Right cardiac atrium (tissue), 5 donors: ENCODE results near the gene CPLX1. TPM values are rescaled to one million over a fixed set of nuclear protein-coding genes. Genes with fewer than 3 reads are reported as not detected.
"Not testable (repeated sequence)": the region's sequence is repeated elsewhere in the genome, so short reads cannot be mapped to it uniquely, and the experiment has no call there.

Source experiments
- ATAC-seq, 2 donors: fragments of 200-7000 bp; cut with Tn5 transposase; one replicate each; pipeline versions ENCODE4 v1.8.0 to v1.9.1; 2020; ENCODE audit warnings: moderate library complexity in 2 of 2, mild to moderate bottlenecking in 1 of 2
- DNase-seq, 3 donors: peaks; one replicate each; pipeline ENCODE4 v3.0.0-alpha.2; 2020
- H3K27ac ChIP-seq: one replicate; pipeline ENCODE4 v1.5.1; 2013; ENCODE audit warnings: mild to moderate bottlenecking, low read length, control low read depth, moderate library complexity
- H3K27me3 ChIP-seq: one replicate; pipeline ENCODE4 v1.6.1; 2013; ENCODE audit not compliant: control insufficient read depth, insufficient read depth
- H3K4me1 ChIP-seq: one replicate; pipeline ENCODE4 v1.6.1; 2013; ENCODE audit warnings: low read length; ENCODE audit not compliant: control insufficient read depth, insufficient read depth
- H3K4me3 ChIP-seq: one replicate; pipeline ENCODE4 v1.5.1; 2013; ENCODE audit warnings: low read length, control low read depth
- H3K9me3 ChIP-seq: one replicate; pipeline ENCODE4 v1.6.1; 2013; ENCODE audit warnings: low read length; ENCODE audit not compliant: control insufficient read depth
- WGBS: extraction: QIAGEN DNeasy Blood & Tissue Kit; methylation state at CpG from one replicate; pipeline ENCODE4 v1.1.7; 2013; 5-methylcytosine and 5-hydroxymethylcytosine counted together
- intact Hi-C, 4 donors: fragments of 100-400 bp; cut with DNase I; formaldehyde crosslinking; loops; one replicate each; pipeline versions ENCODE4 v1.11.0 to v1.14.0; 2022 to 2023
- polyA plus RNA-seq: library from polyadenylated mRNA; stranded (reverse); fragments of 200-250 nt; gene quantifications from one replicate; pipeline ENCODE4 v1.2.3, GENCODE V29; 2013
- total RNA-seq, 4 donors: library from RNA; stranded (reverse); fragmentation: NEBNext Ultra II Directional; extraction: Animal tissue kit (Norgen Biotek cat#: 25700); gene quantifications; one replicate each; pipeline ENCODE4 v1.2.1, GENCODE V29; 2021
- donor health status: healthy with polysubstance abuse.
- donor health status: DM: no; HTN: yes; CAD: no.
- donor health status: DM: no; HTN: no; CAD: no.
- donor health status: DM: no; HTN: yes; CAD: no; lungs with severe emphysema.
- donor health status: DM: yes; HTN: yes; CAD: no.

The CPLX1 gene
- total and polyA plus RNA-seq, 5 donors = 2.1 to 9.3 (median 5.4) TPM

DNA sequence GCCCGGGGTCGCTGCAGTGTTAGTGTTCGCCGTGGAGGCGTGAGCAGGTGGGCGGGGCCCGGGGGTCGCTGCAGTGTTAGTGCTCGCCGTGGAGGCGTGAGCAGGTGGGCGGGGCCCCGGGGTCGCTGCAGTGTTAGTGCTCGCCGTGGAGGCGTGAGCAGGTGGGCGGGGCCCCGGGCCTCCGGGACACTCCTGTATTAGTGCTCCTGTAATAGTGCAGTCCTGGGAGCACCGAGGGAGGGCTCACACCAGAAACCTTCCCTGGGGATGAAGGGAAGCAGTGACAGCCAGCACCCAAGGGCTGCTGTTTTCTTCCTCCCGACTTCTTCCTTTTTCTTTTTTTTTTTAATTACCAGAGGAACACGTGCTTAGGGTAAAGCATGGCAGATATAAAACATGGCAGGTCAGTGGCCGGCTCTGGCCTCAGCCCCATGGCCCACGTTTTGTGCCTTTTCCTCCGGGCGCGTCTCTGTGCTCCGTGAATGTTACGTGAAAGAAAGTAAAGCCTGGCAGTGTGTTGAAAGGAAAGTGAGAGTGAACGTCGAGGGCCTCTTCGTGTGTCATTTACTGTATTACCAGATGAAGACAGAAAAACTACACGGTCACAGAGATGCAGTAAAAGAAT lies 78.3 kb downstream of the CPLX1 start:
- Histone ChIP-seq H3K4me3 (no peak overlapping the region), H3K4me1 (no peaks in the 10 kb centered on the region), H3K9me3 (no peaks in the 10 kb centered on the region), H3K27ac (no peak overlapping the region), H3K27me3 (no peaks in the 10 kb centered on the region)
- no peak for ATAC-seq
- 93% methylated on average over 23 of the region's 34 CpGs for WGBS
- intact Hi-C loops = no loop called here
- DNase-seq = peak in 2 of 3 donors; percentile 29 to 35

DNA sequence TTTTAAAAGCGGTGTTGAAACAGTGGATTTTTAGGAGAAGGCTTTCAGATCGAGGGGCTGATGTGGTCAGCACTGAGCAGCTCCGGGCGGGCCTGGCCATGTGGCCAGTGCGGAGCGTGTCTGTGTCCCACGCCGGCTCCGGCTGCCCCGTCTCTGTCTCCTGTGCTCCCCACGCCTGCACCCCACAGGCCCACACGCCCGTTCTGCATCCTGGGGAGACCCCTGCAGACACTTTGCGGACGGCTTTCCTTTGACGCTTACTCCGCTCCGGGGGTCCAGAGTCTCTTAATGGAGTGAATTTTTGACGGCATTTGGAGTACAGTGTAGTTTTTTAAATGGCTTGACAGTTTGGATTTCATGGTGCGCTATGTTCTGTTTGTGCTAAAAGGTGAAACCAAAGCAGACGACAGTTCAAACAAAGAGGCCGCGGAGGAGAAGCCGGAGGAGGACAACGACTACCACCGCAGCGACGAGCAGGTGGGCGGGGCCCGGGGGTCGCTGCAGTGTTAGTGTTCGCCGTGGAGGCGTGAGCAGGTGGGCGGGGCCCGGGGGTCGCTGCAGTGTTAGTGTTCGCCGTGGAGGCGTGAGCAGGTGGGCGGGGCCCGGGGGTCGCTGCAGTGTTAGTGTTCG lies 81.6 kb downstream of the CPLX1 start:
- peak in 2 of 3 donors; percentile 36 to 43 for DNase-seq
- WGBS = 92% methylated on average over 35 of the region's 44 CpGs
- H3K27me3 ChIP-seq = no peaks in the 10 kb centered on the region
- no peaks in the 10 kb centered on the region for H3K4me1 ChIP-seq
- no peak overlapping the region for H3K27ac ChIP-seq
- no peaks in the 10 kb centered on the region for H3K9me3 ChIP-seq
- no peak overlapping the region for H3K4me3 ChIP-seq
- ATAC-seq = peak in 1 of 2 donors; percentile 38
- intact Hi-C loops = no loop called here

DNA sequence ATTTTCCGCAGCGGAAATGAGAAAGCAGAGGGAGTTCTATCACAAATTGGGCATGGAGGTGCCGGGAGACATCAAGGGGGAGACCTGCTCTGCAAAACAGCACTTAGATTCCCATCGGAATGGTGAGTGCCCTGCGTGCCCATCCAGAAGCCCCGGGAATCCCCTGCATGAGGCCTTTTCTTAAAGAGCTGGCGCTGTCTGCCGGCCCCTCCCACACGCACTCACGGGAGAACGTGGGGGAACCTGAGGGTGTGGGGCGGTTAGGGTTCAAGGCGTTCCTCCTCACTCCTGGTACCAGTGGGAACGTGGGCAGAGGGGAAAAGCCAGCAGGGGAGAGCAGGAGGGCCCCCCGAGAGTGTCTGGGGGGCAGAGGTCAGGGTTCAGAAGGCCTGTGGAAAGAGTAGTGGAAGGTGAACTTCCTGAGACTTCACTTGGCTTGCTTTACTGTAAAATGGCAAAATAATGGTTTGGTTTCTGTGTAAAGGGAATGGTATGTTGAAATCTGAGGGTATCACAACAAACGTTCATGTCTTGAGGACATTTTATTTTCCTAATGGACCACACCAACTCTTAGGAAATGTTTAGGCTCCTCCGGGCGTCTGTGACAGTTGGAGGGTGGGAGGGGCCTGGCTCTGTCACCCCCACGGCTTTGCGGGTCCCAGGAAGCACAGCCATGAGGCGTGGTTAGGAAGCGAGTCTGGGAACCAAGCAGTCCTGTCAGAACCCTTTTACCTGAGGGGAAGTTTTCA lies 82.3 kb downstream of the CPLX1 start:
- no peaks in the 10 kb centered on the region for H3K4me1 ChIP-seq
- H3K4me3 ChIP-seq = no peak overlapping the region
- peak in 2 of 3 donors; percentile 34 to 35 for DNase-seq
- no peaks in the 10 kb centered on the region for H3K9me3 ChIP-seq
- H3K27ac ChIP-seq = no peak overlapping the region
- WGBS = 80% methylated on average over 22 of the region's 22 CpGs
- no peaks in the 10 kb centered on the region for H3K27me3 ChIP-seq
- intact Hi-C loops = no loop called here
- peak; percentile 10 to 25 for ATAC-seq

DNA sequence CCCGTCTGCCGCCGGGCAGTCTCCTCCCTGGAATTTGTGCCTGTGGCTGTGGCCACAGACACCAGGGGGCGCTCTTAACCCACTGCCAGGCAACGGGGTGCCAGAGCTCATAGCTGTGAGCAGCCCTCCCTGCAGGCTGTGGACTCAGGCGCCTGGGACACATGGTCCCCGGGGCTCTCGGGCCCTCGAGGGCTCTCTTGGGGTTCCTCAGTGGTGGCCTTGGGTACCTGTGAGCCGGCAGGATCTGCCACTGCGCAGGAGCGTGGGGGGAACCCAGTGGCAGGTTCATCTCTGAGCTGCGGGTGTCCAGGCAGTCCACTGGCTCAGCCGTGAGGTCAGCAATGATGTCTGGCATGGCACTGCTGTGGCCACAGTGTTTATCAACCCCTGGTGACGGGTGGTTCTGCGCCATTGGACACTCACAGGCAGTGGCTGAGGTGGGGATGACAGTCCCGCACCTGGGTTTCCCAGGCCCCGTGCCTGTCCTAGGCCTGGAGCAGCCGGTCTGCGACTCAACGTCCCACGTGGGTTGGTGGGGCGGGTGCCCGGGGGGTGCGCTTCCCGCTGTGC lies 83.1 kb downstream of the CPLX1 start:
- intact Hi-C loops = no loop called here
- peak; percentile 74 to 85 for ATAC-seq
- H3K27me3 ChIP-seq = no peaks in the 10 kb centered on the region
- WGBS = 77% methylated on average over 26 of the region's 26 CpGs
- no peaks in the 10 kb centered on the region for H3K4me1 ChIP-seq
- no peak overlapping the region for H3K4me3 ChIP-seq
- no peaks in the 10 kb centered on the region for H3K9me3 ChIP-seq
- DNase-seq = peak; percentile 71 to 89 (median 83)
- H3K27ac ChIP-seq = no peak overlapping the region

DNA sequence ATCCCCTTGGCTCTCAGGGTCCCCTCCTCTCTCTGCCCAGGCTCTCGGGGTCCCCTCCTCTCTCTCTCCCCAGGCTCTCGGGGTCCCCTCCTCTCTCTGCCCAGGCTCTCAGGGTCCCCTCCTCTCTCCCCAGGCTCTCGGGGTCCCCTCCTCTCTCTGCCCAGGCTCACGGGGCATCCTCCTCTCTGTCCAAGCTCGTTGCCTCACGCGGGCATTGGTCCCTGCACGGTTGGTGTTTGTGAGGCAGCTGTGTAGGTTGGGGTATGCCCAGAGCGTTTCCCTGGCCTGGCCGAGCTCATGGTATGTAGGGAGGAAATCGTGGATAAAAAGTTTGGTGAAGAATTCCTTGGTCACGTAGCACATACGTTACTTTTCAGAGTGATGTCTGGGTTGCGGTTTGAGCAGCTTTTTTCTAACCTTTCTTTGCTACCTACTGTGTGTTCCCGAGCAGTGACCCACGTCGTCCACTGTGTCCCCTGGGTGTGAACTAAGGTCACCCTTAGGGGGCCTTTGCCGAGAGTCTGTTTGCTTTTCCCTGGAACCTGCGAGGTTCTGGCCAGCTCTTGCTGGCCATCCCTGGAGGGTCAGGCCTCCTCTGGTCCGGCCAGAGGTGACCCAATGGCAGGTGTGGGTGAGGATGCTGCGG lies 83.7 kb downstream of the CPLX1 start:
- DNase-seq (peak in 2 of 3 donors; percentile 30 to 38), ATAC-seq (peak; percentile 13 to 27)
- Histone ChIP-seq H3K27ac (no peak overlapping the region), H3K4me1 (no peaks in the 10 kb centered on the region), H3K4me3 (no peak overlapping the region), H3K27me3 (no peaks in the 10 kb centered on the region), H3K9me3 (no peaks in the 10 kb centered on the region)
- WGBS = 83% methylated on average over 21 of the region's 21 CpGs
- intact Hi-C loops = no loop called here

DNA sequence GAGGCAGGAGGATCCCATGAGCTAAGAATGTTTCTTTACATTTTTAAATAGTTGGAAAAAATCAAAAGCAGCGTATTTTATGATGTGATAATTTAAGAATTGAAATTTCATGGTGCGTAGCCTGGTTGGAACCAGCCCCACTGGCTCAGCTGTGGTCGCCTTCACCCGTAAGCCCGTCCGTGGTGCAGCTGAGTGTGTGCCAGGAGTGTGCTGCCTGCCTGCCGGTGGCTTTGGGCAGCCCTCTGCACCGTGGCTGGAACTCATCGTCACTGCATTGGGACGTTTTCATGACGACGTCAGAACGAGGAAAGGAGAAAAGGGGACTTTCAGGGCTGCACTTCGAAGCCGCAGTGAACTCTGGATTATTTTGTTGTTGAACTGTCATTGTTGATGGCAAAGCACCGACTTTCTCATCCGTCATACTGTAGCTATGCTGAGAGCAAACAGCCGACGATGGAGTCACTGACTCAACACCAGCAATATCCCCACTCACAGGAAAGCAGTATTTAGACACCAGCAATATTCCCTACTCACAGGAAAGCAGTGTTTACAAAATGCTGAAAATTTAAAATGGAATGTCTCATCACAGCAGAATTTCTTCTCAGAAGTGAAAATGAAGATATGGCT lies 85.2 kb downstream of the CPLX1 start:
- H3K9me3 ChIP-seq = no peaks in the 10 kb centered on the region
- ATAC-seq (no peak), DNase-seq (peak in 1 of 3 donors; percentile 7)
- no peak overlapping the region for H3K4me3 ChIP-seq
- intact Hi-C loops = no loop called here
- no peaks in the 10 kb centered on the region for H3K4me1 ChIP-seq
- H3K27ac ChIP-seq = no peak overlapping the region
- WGBS = 84% methylated on average over 19 of the region's 19 CpGs
- H3K27me3 ChIP-seq = no peaks in the 10 kb centered on the region

DNA sequence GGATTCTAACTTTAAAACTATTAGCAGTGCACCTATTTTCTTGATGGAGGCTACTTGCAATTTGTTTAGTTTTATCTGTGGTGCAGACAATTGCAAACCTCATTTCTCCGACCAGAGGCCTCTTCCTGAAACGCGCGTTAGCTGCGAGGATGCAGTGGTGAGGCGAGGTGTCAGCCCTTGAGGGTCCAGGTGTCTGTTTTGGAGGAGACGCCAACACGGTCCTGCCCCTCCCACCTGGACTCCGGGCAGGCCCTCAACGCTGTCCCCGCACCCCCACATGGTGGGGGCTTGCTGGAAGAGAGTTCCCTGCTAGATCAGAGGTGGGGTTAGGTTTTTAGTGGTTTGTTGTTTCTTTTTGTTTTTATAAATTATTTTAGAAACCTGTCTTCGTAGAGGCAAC lies 85.9 kb downstream of the CPLX1 start:
- Histone ChIP-seq H3K27ac (no peak overlapping the region), H3K27me3 (no peaks in the 10 kb centered on the region), H3K4me1 (no peaks in the 10 kb centered on the region), H3K9me3 (no peaks in the 10 kb centered on the region), H3K4me3 (no peak overlapping the region)
- peak in 1 of 3 donors; percentile 51 for DNase-seq
- 87% methylated on average over 12 of the region's 12 CpGs for WGBS
- intact Hi-C loops = no loop called here
- ATAC-seq = no peak

DNA sequence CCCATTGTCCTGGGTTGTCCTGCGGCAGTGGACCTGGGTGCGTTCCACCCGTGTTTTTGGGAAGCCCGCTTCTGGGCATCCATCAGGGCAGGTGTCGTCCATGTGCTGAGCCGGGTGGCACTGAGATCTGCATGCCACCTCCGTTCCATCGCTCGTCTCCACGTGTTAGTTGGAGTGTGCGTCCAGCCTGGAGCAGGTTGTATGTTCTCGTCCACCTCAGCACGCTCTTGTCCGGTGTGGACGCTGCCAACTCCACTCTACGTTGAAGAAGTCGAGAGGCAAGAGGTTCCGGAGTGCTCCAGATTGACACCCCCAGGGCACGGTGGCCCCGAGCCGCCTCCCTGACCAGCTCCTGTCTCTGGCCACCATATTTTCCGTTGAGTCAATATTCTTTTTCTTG lies 86.4 kb downstream of the CPLX1 start:
- H3K27me3 ChIP-seq = no peaks in the 10 kb centered on the region
- no peak overlapping the region for H3K4me3 ChIP-seq
- H3K27ac ChIP-seq = no peak overlapping the region
- intact Hi-C loops = no loop called here
- WGBS = 94% methylated on average over 22 of the region's 22 CpGs
- no peaks in the 10 kb centered on the region for H3K9me3 ChIP-seq
- ATAC-seq (no peak), DNase-seq (peak in 1 of 3 donors; percentile 18)
- H3K4me1 ChIP-seq = no peaks in the 10 kb centered on the region

DNA sequence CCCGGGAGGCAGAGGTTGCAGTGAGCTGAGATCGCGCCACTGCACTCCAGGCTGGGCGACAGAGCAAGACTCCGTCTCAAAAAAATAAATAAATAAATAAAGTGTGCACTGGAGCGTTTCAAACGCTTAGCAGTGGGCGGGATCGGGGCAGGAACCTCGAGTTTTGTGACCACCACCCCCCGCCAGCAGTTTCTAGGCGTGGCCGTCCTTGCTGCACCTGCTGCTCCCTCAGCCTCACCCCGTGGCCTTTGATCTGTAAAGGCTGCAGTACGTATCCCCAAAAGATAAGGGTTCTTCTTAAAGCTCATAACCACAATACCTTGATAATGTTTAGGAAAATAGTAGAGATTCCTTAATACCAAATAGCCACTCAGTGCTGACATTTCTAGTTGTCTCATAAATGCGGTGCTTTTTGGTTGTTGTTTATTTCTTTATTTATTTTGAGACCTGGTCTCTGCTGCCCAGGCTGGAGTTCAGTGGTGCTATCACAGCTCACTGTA lies 87.1 kb downstream of the CPLX1 start:
- H3K4me1 ChIP-seq = no peaks in the 10 kb centered on the region
- WGBS = 90% methylated on average over 16 of the region's 16 CpGs
- DNase-seq = peak in 1 of 3 donors; percentile 2
- intact Hi-C loops = no loop called here
- H3K27me3 ChIP-seq = no peaks in the 10 kb centered on the region
- no peak overlapping the region for H3K4me3 ChIP-seq
- H3K27ac ChIP-seq = no peak overlapping the region
- ATAC-seq = no peak
- no peaks in the 10 kb centered on the region for H3K9me3 ChIP-seq

DNA sequence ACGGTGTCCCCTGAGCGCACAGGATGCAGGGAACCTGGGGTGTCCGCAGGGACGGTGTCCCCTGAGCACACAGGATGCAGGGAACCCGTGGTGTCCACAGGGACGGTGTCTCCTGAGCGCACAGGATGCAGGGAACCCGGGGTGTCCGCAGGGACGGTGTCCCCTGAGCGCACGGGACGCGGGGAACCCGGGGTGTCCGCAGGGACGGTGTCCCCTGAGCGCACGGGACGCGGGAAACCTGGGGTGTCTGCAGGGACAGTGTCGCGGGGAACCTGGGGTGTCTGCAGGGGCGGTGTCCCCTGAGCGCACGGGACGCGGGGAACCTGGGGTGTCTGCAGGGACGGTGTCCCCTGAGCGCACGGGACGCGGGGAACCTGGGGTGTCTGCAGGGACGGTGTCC lies 89.4 kb downstream of the CPLX1 start:
- H3K4me3 ChIP-seq, H3K4me1 ChIP-seq, H3K9me3 ChIP-seq, H3K27me3 ChIP-seq, intact Hi-C loops, ATAC-seq, H3K27ac ChIP-seq: not testable (repeated sequence)
- DNase-seq = peak in 2 of 3 donors; percentile 18 to 45
- 97% methylated on average over 31 of the region's 34 CpGs for WGBS
